K562 (cell line): ENCODE results near the gene DSEL. TPM values are rescaled to one million over a fixed set of nuclear protein-coding genes. Genes with fewer than 3 reads are reported as not detected.

Experiments used
- ATAC-seq: fragments of 200-7000 bp; cut with Tn5 transposase; 3 replicates; pipeline ENCODE4 v1.9.1; 2020; ENCODE audit warnings: moderate library complexity
- BruUV-seq: library from RNA; stranded (reverse); fragments of 400-500 nt; replicated peaks from 2 replicates; lab custom pipeline; 2021; lab: Mats Ljungman, UMichigan
- CTCF ChIA-PET: fragments of 300-600 bp; formaldehyde crosslinking; extraction: SDS; loops from one replicate; lab custom pipeline; 2021; ENCODE audit warnings: low intra/inter-chr PET ratio; lab: Yijun Ruan, JAX
- POLR2A ChIA-PET: fragments of 300-600, 350-650 bp; sonication (Branson Sonifier 250); formaldehyde crosslinking; extraction: SDS; loops from one replicate; lab custom pipeline; 2021; ENCODE audit warnings: antibody characterized with exemption, inconsistent platforms; lab: Yijun Ruan, JAX
- DNase-seq, 4 experiments: peaks; one replicate each; pipeline versions ENCODE4 v3.0.0 to v3.0.0-alpha.2; 2011 to 2018; ENCODE audit warnings: low spot score in 3 of 4, mixed read lengths in 3 of 4; ENCODE audit errors: extremely low read depth in 1 of 4
- FAIRE-seq: peaks from 2 replicates; lab custom pipeline; 2011; peaks lifted over from hg19 to GRCh38; lab: Jason Lieb, UNC
- H2AFZ ChIP-seq: 2 replicates; pipeline ENCODE4 v1.6.0; 2011; ENCODE audit warnings: low read depth, low read length, control low read depth, inconsistent platforms
- H3K27ac ChIP-seq: fragments of 200-600 bp; 3 replicates; pipeline ENCODE4 v1.8.0; 2011; ENCODE audit warnings: low read depth, mild to moderate bottlenecking, control low read depth, inconsistent platforms, low read length, moderate library complexity, mixed read lengths; ENCODE audit errors: extremely low read depth
- H3K27me3 ChIP-seq, 2 experiments: fragments of 300-600 bp in 1 of 2; 2 replicates in 1 of 2; 3 replicates in 1 of 2; pipeline versions ENCODE4 v1.6.0 to v1.8.0; 2011; ENCODE audit warnings: inconsistent platforms in 2 of 2, low read length in 2 of 2, mild to moderate bottlenecking in 1 of 2, mixed read lengths in 1 of 2, moderate library complexity in 1 of 2; ENCODE audit not compliant: control insufficient read depth in 2 of 2, insufficient read depth in 2 of 2
- H3K36me3 ChIP-seq: fragments of 300-600 bp; 3 replicates; pipeline ENCODE4 v1.8.0; 2011; ENCODE audit warnings: mild to moderate bottlenecking, low read length, inconsistent platforms; ENCODE audit not compliant: control insufficient read depth, insufficient read depth
- H3K4me1 ChIP-seq, 2 experiments: fragments of 200-600 bp in 1 of 2; replicated peaks in 1 of 2; 2 replicates in 1 of 2; 3 replicates in 1 of 2; pipeline versions ENCODE4 v1.5.1 to v1.8.0; 2011; ENCODE audit warnings: inconsistent platforms in 2 of 2, low read length in 2 of 2, mild to moderate bottlenecking in 1 of 2, mixed read lengths in 1 of 2, moderate library complexity in 1 of 2; ENCODE audit not compliant: control insufficient read depth in 2 of 2, insufficient read depth in 2 of 2
- H3K4me2 ChIP-seq: 2 replicates; pipeline ENCODE4 v1.6.1; 2011; ENCODE audit warnings: low read length, control low read depth, inconsistent platforms, mixed read lengths; ENCODE audit not compliant: insufficient read depth
- H3K4me3 ChIP-seq: fragments of 200-600 bp; sonication (generic), shearing (Covaris generic); 2 replicates; pipeline ENCODE4 v1.5.1; 2016; ENCODE audit warnings: control low read depth, inconsistent platforms
- H3K79me2 ChIP-seq: fragments of 200-600 bp; 3 replicates; pipeline ENCODE4 v1.8.0; 2011; ENCODE audit warnings: low read length, inconsistent platforms; ENCODE audit not compliant: control insufficient read depth, insufficient read depth
- H3K9ac ChIP-seq, 2 experiments: 2 replicates each; pipeline versions ENCODE4 v1.6.0 to v1.6.1; 2011; ENCODE audit warnings: low read depth in 2 of 2, low read length in 2 of 2, control low read depth in 1 of 2, inconsistent platforms in 1 of 2, mild to moderate bottlenecking in 1 of 2, mixed read lengths in 1 of 2; ENCODE audit not compliant: insufficient read depth in 1 of 2
- H3K9me1 ChIP-seq: one replicate; pipeline ENCODE4 v1.6.0; 2011; ENCODE audit warnings: inconsistent platforms, mild to moderate bottlenecking, low read length, moderate library complexity; ENCODE audit not compliant: control insufficient read depth, insufficient read depth
- H3K9me3 ChIP-seq: replicated peaks from 2 replicates; pipeline ENCODE4 v1.5.1; 2011; ENCODE audit warnings: low read depth, low read length, inconsistent platforms; ENCODE audit not compliant: control insufficient read depth, insufficient read depth
- H4K20me1 ChIP-seq: replicated peaks from 2 replicates; pipeline ENCODE4 v1.6.1; 2011; ENCODE audit warnings: low read length, inconsistent platforms, mixed read lengths; ENCODE audit not compliant: control insufficient read depth, insufficient read depth
- CBFA2T2 ChIP-seq: fragments of 450-650 bp; conservative IDR thresholded peaks from 2 replicates; pipeline ENCODE4 v1.6.1; 2017; ENCODE audit warnings: mild to moderate bottlenecking
- HDAC1 ChIP-seq, 2 experiments: fragments of 450-650 bp; IDR thresholded peaks; 2 replicates each; pipeline ENCODE4 v1.6.1; 2016 to 2017; ENCODE audit warnings: inconsistent platforms in 1 of 2, mild to moderate bottlenecking in 1 of 2, moderate library complexity in 1 of 2
- ID3 ChIP-seq, 2 experiments: fragments of 250-450 bp in 1 of 2; fragments of 450-650 bp in 1 of 2; sonication (Bioruptor Pico) in 1 of 2; IDR thresholded peaks; 2 replicates each; pipeline versions ENCODE4 v1.6.1 to v1.8.0; 2016 to 2021; ENCODE audit warnings: mild to moderate bottlenecking in 2 of 2, moderate library complexity in 2 of 2, missing compliant biosample characterization in 1 of 2, missing genetic modification characterization in 1 of 2
- NR3C1 ChIP-seq: sonication (generic); formaldehyde crosslinking; IDR thresholded peaks from 2 replicates; pipeline ENCODE4 v1.8.1; 2022; ENCODE audit warnings: missing genetic modification reagents
- SMAD4 ChIP-seq: fragments of 250-450 bp; sonication (Bioruptor Pico); conservative IDR thresholded peaks from 2 replicates; pipeline ENCODE4 v1.8.0; 2021; ENCODE audit warnings: inconsistent platforms, mild to moderate bottlenecking, moderate library complexity
- ZNF175 ChIP-seq: fragments of 200-800 bp; sonication (Bioruptor generic); IDR thresholded peaks from 2 replicates; pipeline ENCODE4 v1.6.1; 2016; ENCODE audit warnings: low read depth, mild to moderate bottlenecking, missing genetic modification characterization, missing compliant biosample characterization
- ZNF224 ChIP-seq: sonication (generic); formaldehyde crosslinking; IDR thresholded peaks from 2 replicates; pipeline ENCODE4 v1.8.0; 2022; ENCODE audit warnings: mild to moderate bottlenecking, missing genetic modification reagents
- WGBS: fragments of 100-300 bp; shearing (Covaris generic); methylation state at CpG from one replicate; pipeline ENCODE4 v1.1.6; 2016; ENCODE audit warnings: low coverage, mixed read lengths; ENCODE audit not compliant: insufficient coverage; ENCODE audit errors: missing lambda C conversion rate; 5-methylcytosine and 5-hydroxymethylcytosine counted together
- in situ Hi-C: fragments of 300-500 bp; cut with MboI; formaldehyde crosslinking; loops from 4 replicates; pipeline ENCODE4 v1.15.0; 2018; ENCODE audit warnings: inconsistent platforms, mixed read lengths
- intact Hi-C: fragments of 100-400 bp; cut with micrococcal nuclease; formaldehyde crosslinking; loops from 2 replicates; pipeline ENCODE4 v1.14.2; 2022
- polyA plus RNA-seq, 8 experiments: library from polyadenylated mRNA; depleted of rRNA in 4 of 8; stranded (reverse) in 5 of 8; unstranded in 3 of 8; fragments of >200 nt; fragmentation: Nextera tagmentation in 2 of 8; fragmentation: Illumina TruSeq in 1 of 8; extraction: Ambion mirVana in 2 of 8; extraction: Trizol in 1 of 8; gene quantifications; 2 replicates each; pipeline versions ENCODE4 v1.2.1 to v1.2.3, GENCODE V29; 2011 to 2014; ENCODE audit warnings: inconsistent platforms in 1 of 8, missing spikeins in 1 of 8
- total RNA-seq, 7 experiments: library from RNA; depleted of rRNA in 6 of 7; stranded (reverse); fragments of >200 nt in 6 of 7; fragmentation: Illumina TruSeq in 2 of 7; extraction: Trizol in 2 of 7; gene quantifications; 2 replicates each; pipeline versions ENCODE4 v1.2.1 to v1.2.3, GENCODE V29; 2011 to 2021; ENCODE audit warnings: low replicate concordance in 1 of 7

The DSEL gene
- total and polyA plus RNA-seq, 9 of the 15 experiments (the other 6 are each of a cell fraction or from before 2014, with no cell fraction given): under 0.01 to 0.04 (median 0.01) TPM; not detected in 3

DNA sequence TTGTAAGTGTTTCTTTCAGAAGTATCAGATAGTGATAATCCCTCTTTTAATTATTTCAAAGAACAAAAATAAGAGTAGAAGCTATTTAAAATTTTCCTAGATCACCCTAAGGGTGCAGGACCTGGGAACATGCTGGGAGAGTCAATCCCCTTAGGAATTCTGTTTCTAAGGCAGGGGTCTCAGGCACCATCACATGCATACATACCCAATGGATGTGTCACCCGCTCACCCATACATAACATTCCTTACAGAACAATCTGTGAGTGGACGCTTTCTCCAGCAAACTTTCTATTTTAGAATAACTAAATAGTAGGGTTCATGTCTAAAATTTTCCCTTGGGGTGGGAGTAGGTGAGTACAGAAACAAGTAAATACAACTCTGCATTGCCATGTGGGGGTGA lies 8.4 kb downstream of the DSEL start:
- Histone ChIP-seq H3K27ac (no peak overlapping the region), H4K20me1 (no peaks in the 10 kb centered on the region), H3K4me2 (no peak overlapping the region), H3K4me3 (no peak overlapping the region), H2AFZ (no peak overlapping the region), H3K27me3 (no peaks in the 10 kb centered on the region), H3K9me1 (no peaks in the 10 kb centered on the region), H3K36me3 (no peaks in the 10 kb centered on the region), H3K79me2 (no peaks in the 10 kb centered on the region), H3K4me1 (no peaks in the 10 kb centered on the region), H3K9me3 (no peaks in the 10 kb centered on the region), H3K9ac (no peak overlapping the region)
- ChIA-PET CTCF (no interaction called here), POLR2A (no interaction called here)
- no peak for ATAC-seq
- intact Hi-C loops: no loop called here
- no peak for FAIRE-seq
- in situ Hi-C loops: no loop called here
- no peak for DNase-seq
- BruUV-seq: no TSS peak
- 0% methylated on average over 2 of the region's 2 CpGs for WGBS
- TF ChIP-seq ZNF175 (no peak), CBFA2T2 (no peak), SMAD4 (CRISPR knock-in tag) (no peak), NR3C1 (CRISPR knock-in tag) (no peak), HDAC1 (IDR thresholded peaks at IDR 0.05) (no peak), ID3 (CRISPR knock-in tag; IDR thresholded peaks at IDR 0.05) (no peak), ID3 (tag; IDR thresholded peaks at IDR 0.05) (no peak), ZNF224 (CRISPR knock-in tag) (no peak)
